ENCODE results near the gene F11. TPM values are rescaled to one million over a fixed set of nuclear protein-coding genes. Genes with fewer than 3 reads are reported as not detected.
"Not testable (repeated sequence)": the region's sequence is repeated elsewhere in the genome, so short reads cannot be mapped to it uniquely, and the experiment has no call there.

F11 gene
- total RNA-seq, 1 donor from 2014 or later, result 0.30 TPM

GRCh38 chr4:186236126-186236525 is 29.9 kb upstream of the F11 start:
- no peak overlapping the region for H3K4me3 ChIP-seq
- H3K4me1 ChIP-seq, result no peaks in the 10 kb centered on the region
- H3K36me3 ChIP-seq, result peaks cover 5% of the 10 kb centered on the region
- no peaks in the 10 kb centered on the region for H3K27me3 ChIP-seq (ENCODE audit: low read depth)
- no peak overlapping the region for H3K27ac ChIP-seq (replicated peaks)
- no peaks in the 10 kb centered on the region for H3K9me3 ChIP-seq (replicated peaks)
- TF ChIP-seq CTCF (IDR thresholded peaks at IDR 0.05; ENCODE audit: borderline replicate concordance), result no peak
- intact Hi-C loops (cut with micrococcal nuclease), result no loop called here
- DNase-seq, result no peak

GRCh38 chr4:186240452-186240847 is 25.5 kb upstream of the F11 start:
- H3K4me1 ChIP-seq, result no peaks in the 10 kb centered on the region
- no peaks in the 10 kb centered on the region for H3K9me3 ChIP-seq (replicated peaks)
- H3K4me3 ChIP-seq, result no peak overlapping the region
- H3K27me3 ChIP-seq (ENCODE audit: low read depth), result no peaks in the 10 kb centered on the region
- no peak overlapping the region for H3K27ac ChIP-seq (replicated peaks)
- intact Hi-C loops (cut with micrococcal nuclease), result no loop called here
- no peak for DNase-seq
- no peak for TF ChIP-seq CTCF (IDR thresholded peaks at IDR 0.05; ENCODE audit: borderline replicate concordance)
- H3K36me3 ChIP-seq, result peaks cover 5% of the 10 kb centered on the region

- TF ChIP-seq CTCF (IDR thresholded peaks at IDR 0.05; ENCODE audit: borderline replicate concordance), result no peak
- no peak for DNase-seq
- Histone ChIP-seq H3K27ac (replicated peaks) (no peak overlapping the region), H3K4me1 (no peaks in the 10 kb centered on the region), H3K9me3 (replicated peaks) (no peaks in the 10 kb centered on the region), H3K4me3 (no peak overlapping the region), H3K36me3 (peaks cover 5% of the 10 kb centered on the region), H3K27me3 (ENCODE audit: low read depth) (no peaks in the 10 kb centered on the region)
- intact Hi-C loops (cut with micrococcal nuclease), result no loop called here
Observed at GRCh38 chr4:186240848-186241491, 25.0 kb upstream of the F11 start.

- H3K9me3 ChIP-seq (replicated peaks), result no peaks in the 10 kb centered on the region
- no peak overlapping the region for H3K4me3 ChIP-seq
- intact Hi-C loops (cut with micrococcal nuclease), result no loop called here
- TF ChIP-seq CTCF (IDR thresholded peaks at IDR 0.05; ENCODE audit: borderline replicate concordance), result no peak
- no peaks in the 10 kb centered on the region for H3K4me1 ChIP-seq
- no peak overlapping the region for H3K27ac ChIP-seq (replicated peaks)
- H3K36me3 ChIP-seq, result peaks cover 5% of the 10 kb centered on the region
- H3K27me3 ChIP-seq (ENCODE audit: low read depth), result no peaks in the 10 kb centered on the region
- DNase-seq, result no peak
Observed at GRCh38 chr4:186241616-186242015, 24.4 kb upstream of the F11 start.

- H3K27ac ChIP-seq (replicated peaks); H3K36me3 ChIP-seq; DNase-seq; H3K9me3 ChIP-seq (replicated peaks); H3K4me3 ChIP-seq; H3K4me1 ChIP-seq; H3K27me3 ChIP-seq (ENCODE audit: low read depth); intact Hi-C loops (cut with micrococcal nuclease): not testable (repeated sequence)
Observed at GRCh38 chr4:186242031-186242430, 24.0 kb upstream of the F11 start.

- DNase-seq, result no peak
- no peaks in the 10 kb centered on the region for H3K4me1 ChIP-seq
- no peak overlapping the region for H3K4me3 ChIP-seq
- no peaks in the 10 kb centered on the region for H3K9me3 ChIP-seq (replicated peaks)
- no peak for TF ChIP-seq CTCF (IDR thresholded peaks at IDR 0.05; ENCODE audit: borderline replicate concordance)
- no peak overlapping the region for H3K27ac ChIP-seq (replicated peaks)
- intact Hi-C loops (cut with micrococcal nuclease), result no loop called here
- H3K36me3 ChIP-seq, result no peaks in the 10 kb centered on the region
- H3K27me3 ChIP-seq (ENCODE audit: low read depth), result no peaks in the 10 kb centered on the region
Observed at GRCh38 chr4:186243331-186243730, 22.7 kb upstream of the F11 start.

All from left ventricle myocardium inferior (tissue), 1 donor.